ENCODE data around the gene VPS18.

The VPS18 gene

DNA sequence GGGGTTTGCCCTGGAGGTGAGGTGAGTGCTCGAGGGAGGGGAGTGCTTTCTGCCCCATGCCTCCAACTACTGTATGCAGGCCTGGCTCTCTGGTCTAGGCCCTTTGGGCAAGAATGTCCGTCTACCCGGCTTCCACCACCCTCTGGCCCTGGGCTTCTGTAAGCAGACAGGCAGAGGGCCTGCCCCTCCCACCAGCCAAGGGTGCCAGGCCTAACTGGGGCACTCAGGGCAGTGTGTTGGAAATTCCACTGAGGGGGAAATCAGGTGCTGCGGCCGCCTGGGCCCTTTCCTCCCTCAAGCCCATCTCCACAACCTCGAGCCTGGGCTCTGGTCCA, 44.3 kb downstream of the VPS18 start:
- no peak for DNase-seq

- DNase-seq = no peak
Measured at GRCh38 chr15:40940296-40940801, 46.1 kb downstream of the VPS18 start.

GRCh38 chr15:40941068-40941527, 46.8 kb downstream of the VPS18 start:
- no peak for DNase-seq

DNA sequence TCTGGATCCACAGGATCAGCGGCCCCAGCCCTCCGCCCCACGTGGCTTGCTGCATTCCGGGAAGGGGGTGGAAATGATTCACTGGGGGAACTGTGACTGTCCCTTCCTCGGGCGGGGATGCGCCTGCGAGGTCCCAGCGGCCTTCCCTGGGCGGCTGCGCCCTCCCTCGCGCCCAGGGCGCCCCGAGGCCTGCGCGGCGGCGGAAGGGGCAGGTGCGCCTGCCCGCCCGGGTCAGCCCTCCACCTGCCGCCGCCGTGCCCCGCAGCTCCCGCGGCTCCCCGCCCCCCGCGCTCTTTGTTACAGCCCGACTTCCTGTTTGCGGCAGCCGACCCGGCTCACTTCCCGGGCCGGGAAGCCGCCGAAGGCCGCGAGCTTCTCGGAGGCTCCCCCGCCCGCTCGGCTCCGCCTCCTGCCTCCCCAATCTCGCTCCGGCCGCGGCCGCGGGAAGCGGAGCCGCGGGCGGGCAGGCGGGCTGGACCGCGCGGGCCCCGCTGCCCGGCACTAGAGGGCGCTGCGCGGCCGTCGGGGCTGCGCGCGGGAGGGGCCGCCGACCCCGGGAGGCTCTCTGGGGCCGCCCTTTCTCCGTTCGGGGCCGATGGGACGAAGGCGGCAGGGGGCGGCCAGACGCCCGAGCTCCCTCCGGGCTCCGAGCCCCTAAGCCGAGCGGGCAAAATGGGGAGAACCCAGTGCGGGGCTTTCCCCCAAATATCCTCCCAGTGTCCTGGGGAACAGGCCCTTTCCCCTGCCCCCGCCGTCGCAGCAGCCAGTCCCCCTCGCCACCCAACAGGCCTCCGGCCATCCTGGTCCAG, 47.5 kb downstream of the VPS18 start:
- DNase-seq = peak; percentile 76

DNA sequence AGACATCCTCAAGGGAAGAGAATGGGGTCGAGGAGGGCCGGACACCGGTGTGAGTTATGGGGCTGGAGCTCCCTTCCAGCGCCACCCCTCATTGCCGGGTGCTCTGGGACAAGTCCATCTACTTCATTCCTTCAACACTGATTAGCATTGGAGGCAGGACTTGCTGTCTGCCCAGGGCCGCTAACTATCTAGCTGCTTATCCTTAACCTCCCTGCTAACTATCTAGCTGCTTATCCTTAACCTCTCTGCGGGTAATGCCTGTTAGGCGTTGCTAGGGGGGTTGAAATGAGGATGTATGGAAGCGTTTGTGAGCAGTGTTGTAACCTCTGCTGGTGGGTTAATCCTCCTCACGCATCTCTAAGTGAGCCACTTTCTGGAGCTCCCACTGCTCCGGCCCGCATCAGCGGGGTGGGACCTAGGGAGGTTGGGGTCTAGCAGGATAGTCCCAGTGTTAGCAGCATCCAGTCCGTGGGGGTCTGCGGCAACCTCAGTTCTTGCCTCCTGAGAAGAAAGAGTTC, 48.1 kb downstream of the VPS18 start:
- no peak for DNase-seq

GRCh38 chr15:40942878-40943277, 48.6 kb downstream of the VPS18 start:
- DNase-seq = no peak

GRCh38 chr15:40943764-40944365, 49.6 kb downstream of the VPS18 start:
- no peak for DNase-seq

GRCh38 chr15:40944510-40945296, 50.5 kb downstream of the VPS18 start:
- no peak for DNase-seq

DNA sequence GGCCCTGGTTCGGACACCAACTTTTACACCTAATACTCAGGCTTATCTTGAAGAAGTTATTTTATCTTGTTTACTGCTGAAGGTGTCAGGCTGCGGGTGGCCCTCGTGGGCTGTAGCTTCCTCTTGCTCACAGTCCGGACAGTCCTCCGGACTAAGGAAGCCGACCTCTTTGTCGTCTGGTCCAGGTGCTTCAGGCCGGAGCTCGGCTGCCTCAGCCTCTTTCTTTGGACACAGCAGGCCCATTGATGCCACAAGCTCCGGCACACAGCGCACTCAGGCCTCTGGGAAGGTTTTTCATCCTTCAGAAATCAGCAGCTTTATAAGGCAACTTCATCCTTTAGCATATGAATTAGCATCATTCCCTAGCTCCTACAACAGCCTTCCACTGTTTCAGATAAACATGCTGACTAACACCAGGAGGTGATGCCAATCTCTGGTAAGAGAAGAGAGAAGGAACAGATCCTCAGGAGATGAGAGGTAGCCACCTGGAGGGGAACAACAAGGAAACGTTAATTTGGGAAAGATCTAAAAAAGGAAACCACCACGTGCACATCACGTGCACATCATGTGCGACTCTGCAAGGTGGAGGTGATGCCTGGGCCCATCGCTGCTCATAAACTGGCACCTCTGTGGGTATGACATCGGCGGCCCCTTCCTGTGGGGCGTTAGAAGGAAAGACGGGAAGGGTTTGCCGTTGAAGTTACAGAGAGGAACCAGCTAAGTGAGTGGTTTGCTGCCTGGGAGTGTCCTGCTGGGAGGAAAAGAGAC, 54.6 kb downstream of the VPS18 start:
- no peak for DNase-seq

GRCh38 chr15:40949756-40950207, 55.5 kb downstream of the VPS18 start:
- no peak for DNase-seq

DNA sequence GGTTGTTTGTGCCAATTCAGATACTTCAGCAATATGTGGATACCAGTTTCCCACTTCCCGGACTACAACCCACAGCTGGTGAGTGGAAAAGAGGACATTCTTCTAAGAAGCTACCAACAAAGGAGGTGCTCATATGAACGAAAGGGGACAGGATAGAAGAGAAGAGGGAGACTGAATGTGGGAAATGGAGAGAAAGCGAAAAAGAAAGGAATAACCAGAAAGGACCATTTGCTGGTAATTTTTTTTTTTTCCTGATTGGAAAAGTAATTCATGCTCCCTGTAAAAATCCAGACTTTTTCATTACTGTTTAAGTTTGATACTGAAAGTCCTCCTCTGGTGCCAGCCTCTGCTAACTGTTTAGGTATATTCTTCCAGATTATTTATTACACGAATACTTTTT, 57.5 kb downstream of the VPS18 start:
- no peak for DNase-seq

DNA sequence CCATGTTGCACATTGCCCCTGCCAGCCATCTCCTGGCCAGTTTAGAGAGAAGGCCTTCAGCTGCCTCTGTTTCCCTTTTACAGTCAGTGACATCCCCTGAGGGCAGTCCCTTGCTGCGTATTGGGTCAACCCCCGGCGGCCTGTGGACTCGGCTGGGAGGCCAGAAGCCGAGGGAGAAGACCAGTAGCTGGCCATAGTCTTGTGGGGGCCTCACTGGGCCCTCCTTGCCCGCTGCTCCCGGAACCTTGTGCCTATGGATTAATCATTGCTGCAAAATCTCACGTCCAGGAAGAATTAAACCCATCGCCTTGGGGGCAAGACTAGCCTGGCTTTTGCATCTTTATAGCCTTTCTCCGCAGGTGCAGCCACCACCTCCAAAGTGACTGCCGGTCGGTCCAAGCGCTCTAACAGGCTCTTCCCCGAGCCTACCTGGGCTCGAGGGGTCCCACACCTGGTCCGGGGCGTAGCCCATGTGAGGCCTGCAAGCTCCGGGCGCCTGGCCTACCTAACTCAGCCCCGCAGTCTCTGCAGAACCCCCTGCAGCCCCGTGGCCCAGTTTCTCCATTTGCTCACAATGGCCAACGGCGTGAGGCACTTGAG, 58.2 kb downstream of the VPS18 start:
- DNase-seq = no peak

GRCh38 chr15:40952901-40953712, 58.9 kb downstream of the VPS18 start, which contains the start of gene CHAC1:
CHAC1 (plus strand) TSS chr15:40953471; CDS start chr15:40953584, 113 bp downstream.
- peak; percentile 94 for DNase-seq
